ENCODE data around the gene CRB2.

DNA sequence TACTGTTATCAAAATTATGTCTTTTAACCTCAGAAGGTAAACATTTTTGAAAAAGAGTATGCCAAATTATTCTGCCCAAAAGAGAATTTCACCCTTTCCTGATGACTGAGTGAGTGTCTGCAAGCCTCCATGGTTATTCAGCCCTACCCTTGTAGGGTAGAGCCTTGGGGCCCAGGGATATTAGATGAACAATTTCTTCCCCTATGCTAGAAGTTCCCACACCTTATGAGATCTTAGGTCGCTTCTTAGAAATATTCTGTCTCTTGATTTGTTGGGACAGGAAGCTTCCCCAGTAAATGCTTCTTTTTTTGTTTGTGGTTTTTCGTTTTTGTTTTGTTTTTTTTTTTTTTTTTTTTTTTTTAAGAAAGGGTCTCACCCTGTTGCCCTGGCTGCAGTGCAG is 3.1 kb downstream of the CRB2 start:
- TF ChIP-seq BHLHE40 (IDR thresholded peaks at IDR 0.05; ENCODE audit: borderline replicate concordance) (no peak), FOXM1 (IDR thresholded peaks at IDR 0.05; ENCODE audit: borderline replicate concordance) (no peak), ELF4 (IDR thresholded peaks at IDR 0.05) (no peak), FOXK2 (IDR thresholded peaks at IDR 0.05) (no peak), FOXA1 (IDR thresholded peaks at IDR 0.05) (no peak), L3MBTL2 (conservative IDR thresholded peaks at IDR 0.05) (no peak), ZNF384 (IDR thresholded peaks at IDR 0.05) (no peak), SP1 (IDR thresholded peaks at IDR 0.05) (no peak)
- TF ChIP-seq, protein P1, sequence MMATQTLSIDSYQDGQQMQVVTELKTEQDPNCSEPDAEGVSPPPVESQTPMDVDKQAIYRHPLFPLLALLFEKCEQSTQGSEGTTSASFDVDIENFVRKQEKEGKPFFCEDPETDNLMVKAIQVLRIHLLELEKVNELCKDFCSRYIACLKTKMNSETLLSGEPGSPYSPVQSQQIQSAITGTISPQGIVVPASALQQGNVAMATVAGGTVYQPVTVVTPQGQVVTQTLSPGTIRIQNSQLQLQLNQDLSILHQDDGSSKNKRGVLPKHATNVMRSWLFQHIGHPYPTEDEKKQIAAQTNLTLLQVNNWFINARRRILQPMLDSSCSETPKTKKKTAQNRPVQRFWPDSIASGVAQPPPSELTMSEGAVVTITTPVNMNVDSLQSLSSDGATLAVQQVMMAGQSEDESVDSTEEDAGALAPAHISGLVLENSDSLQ (IDR thresholded peaks at IDR 0.05): no peak
